ENCODE data around the gene NFIA. TPM values are rescaled to one million over a fixed set of nuclear protein-coding genes. Genes with fewer than 3 reads are reported as not detected.

The NFIA gene
- total and polyA plus RNA-seq, 2 of the 13 experiments (the other 11 are each of a cell fraction or from before 2014, with no cell fraction given) = 14.7 to 28.5 TPM

DNA sequence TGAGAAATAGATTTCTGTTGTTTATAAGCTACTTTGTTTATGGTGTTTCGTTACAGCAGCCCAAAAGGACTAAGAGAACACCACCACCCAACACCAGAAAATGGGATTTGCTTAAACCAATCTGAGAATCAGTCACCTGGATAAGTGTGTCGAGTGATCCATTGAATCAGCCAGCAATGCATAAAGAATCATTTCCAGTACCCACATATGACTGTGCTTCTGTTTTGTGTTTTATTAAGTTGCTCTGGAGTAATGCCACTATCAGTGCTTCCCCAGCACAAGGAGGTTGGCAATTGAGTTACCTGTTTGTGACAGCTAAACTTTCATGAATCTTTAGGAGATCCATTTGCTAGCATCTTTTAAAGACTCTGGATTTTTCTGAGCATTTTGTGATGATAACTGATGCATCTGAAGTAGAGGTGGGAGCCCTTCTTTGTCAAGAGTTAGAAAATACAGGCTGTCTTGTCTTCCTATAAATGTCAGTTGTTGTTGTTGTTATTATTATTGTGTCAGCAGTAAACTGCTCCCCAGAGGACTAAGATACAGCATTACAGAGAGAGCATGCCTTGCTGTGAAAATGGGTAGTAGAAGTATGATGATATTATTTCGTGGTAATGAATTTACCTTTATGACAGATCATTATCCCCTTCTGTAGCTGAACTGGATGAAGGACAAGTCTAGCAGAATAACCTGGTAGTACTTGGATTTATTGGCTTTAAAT, 225.2 kb downstream of the NFIA start (continued):
- no peak for TF ChIP-seq CENPT (CRISPR knock-in tag; IDR thresholded peaks at IDR 0.05; ENCODE audit: low read depth)
- no peak for TF ChIP-seq BORCS8-MEF2B (CRISPR knock-in tag; IDR thresholded peaks at IDR 0.05)
- no peak for TF ChIP-seq JDP2 (CRISPR knock-in tag; IDR thresholded peaks at IDR 0.05; ENCODE audit: borderline replicate concordance)

DNA sequence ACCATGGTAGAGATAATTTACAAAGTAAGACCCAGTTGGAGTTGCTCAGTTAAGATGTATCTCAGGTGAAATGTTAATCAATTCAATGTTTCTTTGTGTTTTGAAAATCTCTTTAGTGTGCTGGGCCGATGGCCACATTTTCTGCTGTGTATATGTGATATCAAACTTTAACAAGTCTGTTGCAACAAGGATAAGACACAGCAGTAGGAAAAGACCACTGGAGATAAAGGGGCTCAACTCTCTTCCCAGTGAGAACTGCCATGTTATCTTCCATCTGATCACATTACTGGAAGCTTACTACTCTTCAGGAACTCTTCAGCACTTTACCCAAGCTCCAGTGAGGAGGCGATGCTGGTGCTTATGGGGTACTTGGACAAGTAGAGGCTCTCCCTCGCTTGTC, 227.7 kb downstream of the NFIA start:
- peaks cover 9 to 24% of the 10 kb centered on the region in 2 experiments; a peak in 2 of 5 replicates for H3K36me3 ChIP-seq (replicated peaks in 1 of 2; ENCODE audit: control insufficient read depth in 1 of 2, insufficient read depth in 2 of 2, low read length in 2 of 2)
- H4K20me1 ChIP-seq (ENCODE audit: insufficient read depth, low read length) = no peaks in the 10 kb centered on the region; the same call in 1 of the 2 replicates
- H2AFZ ChIP-seq (ENCODE audit: low read length) = no peak overlapping the region
- H3K9ac ChIP-seq (ENCODE audit: insufficient read depth, low read depth, low read length) = no peak overlapping the region
- no TSS peak for BruUV-seq (replicated peaks)
- 100% methylated on average over 3 of the region's 3 CpGs for WGBS (ENCODE audit: low lambda C conversion rate)
- in situ Hi-C loops (cut with HindIII; ENCODE audit: extremely low pct_ligation_motif_present, low pct_unique_long_range_greater_than_20kb) (no loop called here), intact Hi-C loops (cut with micrococcal nuclease; ENCODE audit: unreplicated experiment) (no loop called here)
- CTCF ChIA-PET (ENCODE audit: low intra/inter-chr PET ratio, low total read pairs) = no interaction called here
- peaks cover 28% of the 10 kb centered on the region for H3K79me2 ChIP-seq (ENCODE audit: insufficient read depth, low read length)
- H3K9me3 ChIP-seq (ENCODE audit: low read length) = no peaks in the 10 kb centered on the region
- TF ChIP-seq CBX2 (IDR thresholded peaks at IDR 0.05; ENCODE audit: low read depth, low read length) (no peak), CBX2 (CRISPR knock-in tag; IDR thresholded peaks at IDR 0.05; ENCODE audit: low read depth) (no peak), CHD2 (IDR thresholded peaks at IDR 0.05; ENCODE audit: low read depth, low read length) (no peak), ZNF879 (CRISPR knock-in tag; IDR thresholded peaks at IDR 0.05) (no peak), RXRB (CRISPR knock-in tag; IDR thresholded peaks at IDR 0.05; ENCODE audit: borderline replicate concordance) (no peak), STAG1 (CRISPR knock-in tag; IDR thresholded peaks at IDR 0.05) (no peak), MXI1 (IDR thresholded peaks at IDR 0.05; ENCODE audit: borderline replicate concordance, low read depth, low read length) (no peak)
- TF ChIP-seq, protein P1, sequence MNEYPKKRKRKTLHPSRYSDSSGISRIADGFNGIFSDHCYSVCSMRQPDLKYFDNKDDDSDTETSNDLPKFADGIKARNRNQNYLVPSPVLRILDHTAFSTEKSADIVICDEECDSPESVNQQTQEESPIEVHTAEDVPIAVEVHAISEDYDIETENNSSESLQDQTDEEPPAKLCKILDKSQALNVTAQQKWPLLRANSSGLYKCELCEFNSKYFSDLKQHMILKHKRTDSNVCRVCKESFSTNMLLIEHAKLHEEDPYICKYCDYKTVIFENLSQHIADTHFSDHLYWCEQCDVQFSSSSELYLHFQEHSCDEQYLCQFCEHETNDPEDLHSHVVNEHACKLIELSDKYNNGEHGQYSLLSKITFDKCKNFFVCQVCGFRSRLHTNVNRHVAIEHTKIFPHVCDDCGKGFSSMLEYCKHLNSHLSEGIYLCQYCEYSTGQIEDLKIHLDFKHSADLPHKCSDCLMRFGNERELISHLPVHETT (CRISPR knock-in tag; conservative IDR thresholded peaks at IDR 0.05) = no peak
- H3K4me2 ChIP-seq (ENCODE audit: low read depth, low read length) = no peak overlapping the region
- POLR2A ChIA-PET = no interaction called here
- no peak for FAIRE-seq
- no peaks in the 10 kb centered on the region for H3K27me3 ChIP-seq (ENCODE audit: control insufficient read depth in 1 of 2, insufficient read depth in 2 of 2, low read length in 2 of 2)
- no peak overlapping the region for H3K4me3 ChIP-seq (replicated peaks in 1 of 3; ENCODE audit: insufficient read depth in 1 of 3, low read depth in 2 of 3, low read length in 3 of 3)
- ATAC-seq = no peak
- no peak overlapping the region for H3K27ac ChIP-seq (ENCODE audit: extremely low read length, insufficient read depth, low read length)
- no peak for DNase-seq (ENCODE audit: low spot score)
- no peaks in the 10 kb centered on the region for H3K4me1 ChIP-seq (ENCODE audit: insufficient read depth, low read length)
